WTC11 (cell line): ENCODE measurements around the gene SDK2. TPM values are rescaled to one million over a fixed set of nuclear protein-coding genes. Genes with fewer than 3 reads are reported as not detected.
A peak's percentile ranks its signal among the peaks of the same experiment; 100 is the strongest.

Experiments
- ATAC-seq: fragments of 200-7000 bp; cut with Tn5 transposase; 2 replicates; pipeline ENCODE4 v1.10.0; 2021; ENCODE audit warnings: mild to moderate bottlenecking, moderate library complexity
- CTCF ChIA-PET: fragments of 300-600 bp; sonication (Branson Sonifier 250); formaldehyde crosslinking; loops from one replicate; lab custom pipeline; 2021; ENCODE audit warnings: antibody characterized with exemption; lab: Charles Lee
- POLR2A ChIA-PET: fragments of 350-600 bp; sonication (Branson Sonifier 250); formaldehyde crosslinking; loops from one replicate; lab custom pipeline; 2021; ENCODE audit warnings: antibody characterized with exemption; lab: Charles Lee
- DNase-seq: peaks from one replicate; pipeline ENCODE4 v3.0.0; 2021; ENCODE audit warnings: low spot score
- H3K27ac Mint-ChIP-seq: 2 replicates; pipeline ENCODE4 v1.8.0; 2021; ENCODE audit warnings: mixed read lengths
- H3K27me3 Mint-ChIP-seq: 2 replicates; pipeline ENCODE4 v1.8.0; 2021; ENCODE audit warnings: low read depth, mild to moderate bottlenecking, moderate library complexity, mixed read lengths
- H3K36me3 Mint-ChIP-seq: 2 replicates; pipeline ENCODE4 v1.8.0; 2021; ENCODE audit warnings: mixed read lengths
- H3K4me1 Mint-ChIP-seq: 2 replicates; pipeline ENCODE4 v1.8.0; 2022; ENCODE audit warnings: mixed read lengths
- H3K4me3 Mint-ChIP-seq: 2 replicates; pipeline ENCODE4 v1.8.0; 2021; ENCODE audit warnings: mild to moderate bottlenecking, moderate library complexity, mixed read lengths
- H3K9me3 Mint-ChIP-seq: 2 replicates; pipeline ENCODE4 v1.8.0; 2021; ENCODE audit warnings: mixed read lengths
- ATF6 ChIP-seq: sonication (generic); formaldehyde crosslinking; IDR thresholded peaks from 2 replicates; pipeline ENCODE4 v1.8.1; 2023; ENCODE audit warnings: mild to moderate bottlenecking, missing genetic modification reagents
- CREM ChIP-seq: sonication (generic); formaldehyde crosslinking; IDR thresholded peaks from 2 replicates; pipeline ENCODE4 v1.8.1; 2022; ENCODE audit warnings: mild to moderate bottlenecking, missing genetic modification reagents, moderate library complexity
- ESRRA ChIP-seq: sonication (generic); formaldehyde crosslinking; IDR thresholded peaks from 2 replicates; pipeline ENCODE4 v1.8.1; 2022; ENCODE audit warnings: mild to moderate bottlenecking, missing genetic modification reagents, borderline replicate concordance
- MAX ChIP-seq: sonication (generic); formaldehyde crosslinking; IDR thresholded peaks from 2 replicates; pipeline ENCODE4 v1.8.0; 2022; ENCODE audit warnings: mild to moderate bottlenecking, missing genetic modification reagents
- NFE2L1 ChIP-seq: sonication (generic); formaldehyde crosslinking; IDR thresholded peaks from 2 replicates; pipeline ENCODE4 v1.8.1; 2023; ENCODE audit warnings: missing genetic modification reagents
- NFYB ChIP-seq: sonication (generic); formaldehyde crosslinking; conservative IDR thresholded peaks from 2 replicates; pipeline ENCODE4 v1.8.0; 2022; ENCODE audit warnings: low read depth, missing genetic modification reagents
- PRDM15 ChIP-seq: sonication (generic); formaldehyde crosslinking; IDR thresholded peaks from 2 replicates; pipeline ENCODE4 v1.8.0; 2022; ENCODE audit warnings: missing genetic modification reagents
- SOX15 ChIP-seq: fragments of 250-450 bp; sonication (Bioruptor Pico); IDR thresholded peaks from 2 replicates; pipeline ENCODE4 v1.9.0; 2021; ENCODE audit warnings: mild to moderate bottlenecking
- ZNF219 ChIP-seq: sonication (generic); formaldehyde crosslinking; IDR thresholded peaks from 2 replicates; pipeline ENCODE4 v1.8.0; 2023; ENCODE audit warnings: missing genetic modification reagents, mild to moderate bottlenecking, borderline replicate concordance
- ZNF416 ChIP-seq: fragments of 250-450 bp; sonication (Bioruptor Pico); IDR thresholded peaks from 2 replicates; pipeline ENCODE4 v1.9.0; 2021; ENCODE audit warnings: mild to moderate bottlenecking, inconsistent platforms
- total RNA-seq: library from RNA; stranded (reverse); gene quantifications from 3 replicates; pipeline ENCODE4 v1.2.3, GENCODE V29; 2021
- TF ChIP-seq, protein P1 (sequence below): sonication (generic); formaldehyde crosslinking; conservative IDR thresholded peaks from 2 replicates; pipeline ENCODE4 v1.8.1; 2022; ENCODE audit warnings: mild to moderate bottlenecking, missing genetic modification reagents
- TF ChIP-seq, protein P2 (sequence below): fragments of 250-450 bp; sonication (Bioruptor Pico); IDR thresholded peaks from 2 replicates; pipeline ENCODE4 v1.9.0; 2021; ENCODE audit warnings: mild to moderate bottlenecking, borderline replicate concordance
- TF ChIP-seq, protein P3 (sequence below): sonication (generic); formaldehyde crosslinking; IDR thresholded peaks from 2 replicates; pipeline ENCODE4 v1.8.0; 2022; ENCODE audit warnings: mild to moderate bottlenecking, missing genetic modification reagents
- TF ChIP-seq, protein P4 (sequence below): sonication (generic); formaldehyde crosslinking; IDR thresholded peaks from 2 replicates; pipeline ENCODE4 v1.8.0; 2023; ENCODE audit warnings: missing genetic modification reagents, mild to moderate bottlenecking, borderline replicate concordance
- TF ChIP-seq, protein P5 (sequence below): sonication (generic); formaldehyde crosslinking; IDR thresholded peaks from 2 replicates; pipeline ENCODE4 v1.8.0; 2023; ENCODE audit warnings: mild to moderate bottlenecking, missing genetic modification reagents
- TF ChIP-seq, protein P6 (sequence below): sonication (generic); formaldehyde crosslinking; IDR thresholded peaks from 2 replicates; pipeline ENCODE4 v1.8.1; 2022; ENCODE audit warnings: mild to moderate bottlenecking, missing genetic modification reagents, moderate library complexity, borderline replicate concordance

SDK2 gene
- total RNA-seq, 1 experiment from 2014 or later = 14.8 TPM

- no peaks in the 10 kb centered on the region for H3K27me3 Mint-ChIP-seq
- no peak for TF ChIP-seq SOX15 (CRISPR knock-in tag)
- TF ChIP-seq NFE2L1 (CRISPR knock-in tag) = no peak
- TF ChIP-seq, protein P1, sequence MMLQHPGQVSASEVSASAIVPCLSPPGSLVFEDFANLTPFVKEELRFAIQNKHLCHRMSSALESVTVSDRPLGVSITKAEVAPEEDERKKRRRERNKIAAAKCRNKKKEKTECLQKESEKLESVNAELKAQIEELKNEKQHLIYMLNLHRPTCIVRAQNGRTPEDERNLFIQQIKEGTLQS (CRISPR knock-in tag) = no peak
- TF ChIP-seq, protein P2, sequence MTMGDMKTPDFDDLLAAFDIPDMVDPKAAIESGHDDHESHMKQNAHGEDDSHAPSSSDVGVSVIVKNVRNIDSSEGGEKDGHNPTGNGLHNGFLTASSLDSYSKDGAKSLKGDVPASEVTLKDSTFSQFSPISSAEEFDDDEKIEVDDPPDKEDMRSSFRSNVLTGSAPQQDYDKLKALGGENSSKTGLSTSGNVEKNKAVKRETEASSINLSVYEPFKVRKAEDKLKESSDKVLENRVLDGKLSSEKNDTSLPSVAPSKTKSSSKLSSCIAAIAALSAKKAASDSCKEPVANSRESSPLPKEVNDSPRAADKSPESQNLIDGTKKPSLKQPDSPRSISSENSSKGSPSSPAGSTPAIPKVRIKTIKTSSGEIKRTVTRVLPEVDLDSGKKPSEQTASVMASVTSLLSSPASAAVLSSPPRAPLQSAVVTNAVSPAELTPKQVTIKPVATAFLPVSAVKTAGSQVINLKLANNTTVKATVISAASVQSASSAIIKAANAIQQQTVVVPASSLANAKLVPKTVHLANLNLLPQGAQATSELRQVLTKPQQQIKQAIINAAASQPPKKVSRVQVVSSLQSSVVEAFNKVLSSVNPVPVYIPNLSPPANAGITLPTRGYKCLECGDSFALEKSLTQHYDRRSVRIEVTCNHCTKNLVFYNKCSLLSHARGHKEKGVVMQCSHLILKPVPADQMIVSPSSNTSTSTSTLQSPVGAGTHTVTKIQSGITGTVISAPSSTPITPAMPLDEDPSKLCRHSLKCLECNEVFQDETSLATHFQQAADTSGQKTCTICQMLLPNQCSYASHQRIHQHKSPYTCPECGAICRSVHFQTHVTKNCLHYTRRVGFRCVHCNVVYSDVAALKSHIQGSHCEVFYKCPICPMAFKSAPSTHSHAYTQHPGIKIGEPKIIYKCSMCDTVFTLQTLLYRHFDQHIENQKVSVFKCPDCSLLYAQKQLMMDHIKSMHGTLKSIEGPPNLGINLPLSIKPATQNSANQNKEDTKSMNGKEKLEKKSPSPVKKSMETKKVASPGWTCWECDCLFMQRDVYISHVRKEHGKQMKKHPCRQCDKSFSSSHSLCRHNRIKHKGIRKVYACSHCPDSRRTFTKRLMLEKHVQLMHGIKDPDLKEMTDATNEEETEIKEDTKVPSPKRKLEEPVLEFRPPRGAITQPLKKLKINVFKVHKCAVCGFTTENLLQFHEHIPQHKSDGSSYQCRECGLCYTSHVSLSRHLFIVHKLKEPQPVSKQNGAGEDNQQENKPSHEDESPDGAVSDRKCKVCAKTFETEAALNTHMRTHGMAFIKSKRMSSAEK = no peak
- TF ChIP-seq, protein P3, sequence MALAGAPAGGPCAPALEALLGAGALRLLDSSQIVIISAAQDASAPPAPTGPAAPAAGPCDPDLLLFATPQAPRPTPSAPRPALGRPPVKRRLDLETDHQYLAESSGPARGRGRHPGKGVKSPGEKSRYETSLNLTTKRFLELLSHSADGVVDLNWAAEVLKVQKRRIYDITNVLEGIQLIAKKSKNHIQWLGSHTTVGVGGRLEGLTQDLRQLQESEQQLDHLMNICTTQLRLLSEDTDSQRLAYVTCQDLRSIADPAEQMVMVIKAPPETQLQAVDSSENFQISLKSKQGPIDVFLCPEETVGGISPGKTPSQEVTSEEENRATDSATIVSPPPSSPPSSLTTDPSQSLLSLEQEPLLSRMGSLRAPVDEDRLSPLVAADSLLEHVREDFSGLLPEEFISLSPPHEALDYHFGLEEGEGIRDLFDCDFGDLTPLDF (CRISPR knock-in tag) = no peak
- TF ChIP-seq, protein P4, sequence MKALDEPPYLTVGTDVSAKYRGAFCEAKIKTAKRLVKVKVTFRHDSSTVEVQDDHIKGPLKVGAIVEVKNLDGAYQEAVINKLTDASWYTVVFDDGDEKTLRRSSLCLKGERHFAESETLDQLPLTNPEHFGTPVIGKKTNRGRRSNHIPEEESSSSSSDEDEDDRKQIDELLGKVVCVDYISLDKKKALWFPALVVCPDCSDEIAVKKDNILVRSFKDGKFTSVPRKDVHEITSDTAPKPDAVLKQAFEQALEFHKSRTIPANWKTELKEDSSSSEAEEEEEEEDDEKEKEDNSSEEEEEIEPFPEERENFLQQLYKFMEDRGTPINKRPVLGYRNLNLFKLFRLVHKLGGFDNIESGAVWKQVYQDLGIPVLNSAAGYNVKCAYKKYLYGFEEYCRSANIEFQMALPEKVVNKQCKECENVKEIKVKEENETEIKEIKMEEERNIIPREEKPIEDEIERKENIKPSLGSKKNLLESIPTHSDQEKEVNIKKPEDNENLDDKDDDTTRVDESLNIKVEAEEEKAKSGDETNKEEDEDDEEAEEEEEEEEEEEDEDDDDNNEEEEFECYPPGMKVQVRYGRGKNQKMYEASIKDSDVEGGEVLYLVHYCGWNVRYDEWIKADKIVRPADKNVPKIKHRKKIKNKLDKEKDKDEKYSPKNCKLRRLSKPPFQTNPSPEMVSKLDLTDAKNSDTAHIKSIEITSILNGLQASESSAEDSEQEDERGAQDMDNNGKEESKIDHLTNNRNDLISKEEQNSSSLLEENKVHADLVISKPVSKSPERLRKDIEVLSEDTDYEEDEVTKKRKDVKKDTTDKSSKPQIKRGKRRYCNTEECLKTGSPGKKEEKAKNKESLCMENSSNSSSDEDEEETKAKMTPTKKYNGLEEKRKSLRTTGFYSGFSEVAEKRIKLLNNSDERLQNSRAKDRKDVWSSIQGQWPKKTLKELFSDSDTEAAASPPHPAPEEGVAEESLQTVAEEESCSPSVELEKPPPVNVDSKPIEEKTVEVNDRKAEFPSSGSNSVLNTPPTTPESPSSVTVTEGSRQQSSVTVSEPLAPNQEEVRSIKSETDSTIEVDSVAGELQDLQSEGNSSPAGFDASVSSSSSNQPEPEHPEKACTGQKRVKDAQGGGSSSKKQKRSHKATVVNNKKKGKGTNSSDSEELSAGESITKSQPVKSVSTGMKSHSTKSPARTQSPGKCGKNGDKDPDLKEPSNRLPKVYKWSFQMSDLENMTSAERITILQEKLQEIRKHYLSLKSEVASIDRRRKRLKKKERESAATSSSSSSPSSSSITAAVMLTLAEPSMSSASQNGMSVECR (CRISPR knock-in tag) = no peak
- TF ChIP-seq ATF6 (CRISPR knock-in tag) = no peak
- no peak for TF ChIP-seq PRDM15 (CRISPR knock-in tag)
- no peak for TF ChIP-seq MAX (CRISPR knock-in tag)
- no peak for TF ChIP-seq NFYB (CRISPR knock-in tag)
- TF ChIP-seq ZNF416 (CRISPR knock-in tag) = no peak
- no peak for TF ChIP-seq ZNF219
- TF ChIP-seq, protein P5, sequence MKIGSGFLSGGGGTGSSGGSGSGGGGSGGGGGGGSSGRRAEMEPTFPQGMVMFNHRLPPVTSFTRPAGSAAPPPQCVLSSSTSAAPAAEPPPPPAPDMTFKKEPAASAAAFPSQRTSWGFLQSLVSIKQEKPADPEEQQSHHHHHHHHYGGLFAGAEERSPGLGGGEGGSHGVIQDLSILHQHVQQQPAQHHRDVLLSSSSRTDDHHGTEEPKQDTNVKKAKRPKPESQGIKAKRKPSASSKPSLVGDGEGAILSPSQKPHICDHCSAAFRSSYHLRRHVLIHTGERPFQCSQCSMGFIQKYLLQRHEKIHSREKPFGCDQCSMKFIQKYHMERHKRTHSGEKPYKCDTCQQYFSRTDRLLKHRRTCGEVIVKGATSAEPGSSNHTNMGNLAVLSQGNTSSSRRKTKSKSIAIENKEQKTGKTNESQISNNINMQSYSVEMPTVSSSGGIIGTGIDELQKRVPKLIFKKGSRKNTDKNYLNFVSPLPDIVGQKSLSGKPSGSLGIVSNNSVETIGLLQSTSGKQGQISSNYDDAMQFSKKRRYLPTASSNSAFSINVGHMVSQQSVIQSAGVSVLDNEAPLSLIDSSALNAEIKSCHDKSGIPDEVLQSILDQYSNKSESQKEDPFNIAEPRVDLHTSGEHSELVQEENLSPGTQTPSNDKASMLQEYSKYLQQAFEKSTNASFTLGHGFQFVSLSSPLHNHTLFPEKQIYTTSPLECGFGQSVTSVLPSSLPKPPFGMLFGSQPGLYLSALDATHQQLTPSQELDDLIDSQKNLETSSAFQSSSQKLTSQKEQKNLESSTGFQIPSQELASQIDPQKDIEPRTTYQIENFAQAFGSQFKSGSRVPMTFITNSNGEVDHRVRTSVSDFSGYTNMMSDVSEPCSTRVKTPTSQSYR (CRISPR knock-in tag) = no peak
- TF ChIP-seq, protein P6, sequence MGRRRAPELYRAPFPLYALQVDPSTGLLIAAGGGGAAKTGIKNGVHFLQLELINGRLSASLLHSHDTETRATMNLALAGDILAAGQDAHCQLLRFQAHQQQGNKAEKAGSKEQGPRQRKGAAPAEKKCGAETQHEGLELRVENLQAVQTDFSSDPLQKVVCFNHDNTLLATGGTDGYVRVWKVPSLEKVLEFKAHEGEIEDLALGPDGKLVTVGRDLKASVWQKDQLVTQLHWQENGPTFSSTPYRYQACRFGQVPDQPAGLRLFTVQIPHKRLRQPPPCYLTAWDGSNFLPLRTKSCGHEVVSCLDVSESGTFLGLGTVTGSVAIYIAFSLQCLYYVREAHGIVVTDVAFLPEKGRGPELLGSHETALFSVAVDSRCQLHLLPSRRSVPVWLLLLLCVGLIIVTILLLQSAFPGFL (CRISPR knock-in tag) = no peak
- no peak for TF ChIP-seq ESRRA (CRISPR knock-in tag)
- no peak for TF ChIP-seq CREM (CRISPR knock-in tag)
- no peak for DNase-seq
- H3K36me3 Mint-ChIP-seq = no peaks in the 10 kb centered on the region
- CTCF ChIA-PET = interaction anchor here (1.2 to 1.3 kb wide), 2 partner anchors 43 to 49 kb away, joined by 3 read pairs; no protein-coding TSS in a partner anchor
- POLR2A ChIA-PET = no interaction called here
- H3K9me3 Mint-ChIP-seq = no peaks in the 10 kb centered on the region
- ATAC-seq = no peak
- no peak overlapping the region for H3K4me3 Mint-ChIP-seq
- peaks cover 48% of the 10 kb centered on the region for H3K4me1 Mint-ChIP-seq
- H3K27ac Mint-ChIP-seq = peak overlapping the region; percentile 14
Observed at GRCh38 chr17:73542323-73542722, 101.9 kb downstream of the SDK2 start.
